ENCODE data around the gene GNAQ.

DNA sequence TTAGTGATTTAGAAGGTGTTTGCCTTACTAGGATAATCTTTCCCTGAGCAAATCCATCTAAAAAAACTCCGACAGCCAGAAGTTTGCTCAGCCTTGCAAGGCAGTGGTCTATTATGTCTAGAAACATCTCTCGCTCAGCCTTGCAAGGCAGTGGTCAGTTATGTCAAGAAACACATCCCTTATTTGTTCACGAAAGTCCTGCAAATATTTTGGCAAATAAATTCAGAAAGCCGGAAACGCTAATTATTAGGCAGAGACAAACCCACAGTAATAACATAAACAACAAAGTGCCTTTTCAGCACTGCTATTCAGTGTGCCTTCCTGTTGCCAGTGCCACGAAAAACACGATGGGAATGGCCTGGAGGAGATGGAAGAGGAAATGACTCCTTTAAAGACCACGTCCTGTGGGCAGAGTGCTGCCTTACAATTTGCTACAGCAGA, 184.5 kb downstream of the GNAQ start:
- TF ChIP-seq, protein P1, sequence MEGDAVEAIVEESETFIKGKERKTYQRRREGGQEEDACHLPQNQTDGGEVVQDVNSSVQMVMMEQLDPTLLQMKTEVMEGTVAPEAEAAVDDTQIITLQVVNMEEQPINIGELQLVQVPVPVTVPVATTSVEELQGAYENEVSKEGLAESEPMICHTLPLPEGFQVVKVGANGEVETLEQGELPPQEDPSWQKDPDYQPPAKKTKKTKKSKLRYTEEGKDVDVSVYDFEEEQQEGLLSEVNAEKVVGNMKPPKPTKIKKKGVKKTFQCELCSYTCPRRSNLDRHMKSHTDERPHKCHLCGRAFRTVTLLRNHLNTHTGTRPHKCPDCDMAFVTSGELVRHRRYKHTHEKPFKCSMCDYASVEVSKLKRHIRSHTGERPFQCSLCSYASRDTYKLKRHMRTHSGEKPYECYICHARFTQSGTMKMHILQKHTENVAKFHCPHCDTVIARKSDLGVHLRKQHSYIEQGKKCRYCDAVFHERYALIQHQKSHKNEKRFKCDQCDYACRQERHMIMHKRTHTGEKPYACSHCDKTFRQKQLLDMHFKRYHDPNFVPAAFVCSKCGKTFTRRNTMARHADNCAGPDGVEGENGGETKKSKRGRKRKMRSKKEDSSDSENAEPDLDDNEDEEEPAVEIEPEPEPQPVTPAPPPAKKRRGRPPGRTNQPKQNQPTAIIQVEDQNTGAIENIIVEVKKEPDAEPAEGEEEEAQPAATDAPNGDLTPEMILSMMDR (IDR thresholded peaks at IDR 0.05), result no peak
- no peak for TF ChIP-seq POLR2A (IDR thresholded peaks at IDR 0.05)

Data from lower leg skin (tissue), 3 donors.